Progenitor cell of endocrine pancreas (in vitro differentiated cells): ENCODE data around the gene ALDH1L1. TPM values are rescaled to one million over a fixed set of nuclear protein-coding genes. Genes with fewer than 3 reads are reported as not detected.

Source experiments
- DNase-seq: peaks from one replicate; pipeline ENCODE4 v3.0.0; 2021; ENCODE audit warnings: low spot score; ENCODE audit not compliant: unreplicated experiment
- H3K27ac Mint-ChIP-seq: 2 replicates; pipeline ENCODE4 v1.8.0; 2021; ENCODE audit warnings: mild to moderate bottlenecking, moderate library complexity, mixed read lengths
- H3K27me3 Mint-ChIP-seq: 2 replicates; pipeline ENCODE4 v1.8.0; 2021; ENCODE audit warnings: mixed read lengths
- H3K36me3 Mint-ChIP-seq: 2 replicates; pipeline ENCODE4 v1.8.0; 2022; ENCODE audit warnings: mixed read lengths; ENCODE audit not compliant: insufficient read depth
- H3K4me1 Mint-ChIP-seq: 2 replicates; pipeline ENCODE4 v1.8.0; 2021; ENCODE audit warnings: low read depth, mixed read lengths
- H3K4me3 Mint-ChIP-seq: 2 replicates; pipeline ENCODE4 v1.8.0; 2021; ENCODE audit warnings: low read depth, mild to moderate bottlenecking, moderate library complexity, mixed read lengths
- H3K9me3 Mint-ChIP-seq: 2 replicates; pipeline ENCODE4 v1.8.0; 2021; ENCODE audit warnings: low read depth, mixed read lengths
- CTCF ChIP-seq: fragments of 200-600 bp; sonication (generic); IDR thresholded peaks from one replicate; pipeline ENCODE4 v1.5.0; 2021; ENCODE audit warnings: antibody characterized with exemption, mild to moderate bottlenecking; ENCODE audit not compliant: unreplicated experiment
- total RNA-seq: library from RNA; stranded (reverse); gene quantifications from 2 replicates; pipeline ENCODE4 v1.2.1, GENCODE V29; 2021

ALDH1L1 gene
- total RNA-seq, 1 donor from 2014 or later, result 3.1 TPM

- Mint-ChIP-seq H3K27ac (no peak overlapping the region), H3K27me3 (no peaks in the 10 kb centered on the region), H3K4me3 (no peak overlapping the region), H3K36me3 (no peaks in the 10 kb centered on the region), H3K4me1 (no peaks in the 10 kb centered on the region), H3K9me3 (no peaks in the 10 kb centered on the region)
- no peak for DNase-seq
- TF ChIP-seq CTCF, result no peak
These were observed 67.2 kb downstream of the ALDH1L1 start for GRCh38 chr3:126113238-126113555.

GRCh38 chr3:126112531-126113237 lies 67.7 kb downstream of the ALDH1L1 start:
- no peaks in the 10 kb centered on the region for H3K36me3 Mint-ChIP-seq
- no peak overlapping the region for H3K4me3 Mint-ChIP-seq
- H3K27ac Mint-ChIP-seq, result no peak overlapping the region
- no peaks in the 10 kb centered on the region for H3K4me1 Mint-ChIP-seq
- no peak for TF ChIP-seq CTCF
- no peaks in the 10 kb centered on the region for H3K27me3 Mint-ChIP-seq
- no peaks in the 10 kb centered on the region for H3K9me3 Mint-ChIP-seq
- DNase-seq, result no peak

GRCh38 chr3:126111566-126112475 lies 68.6 kb downstream of the ALDH1L1 start:
- no peak overlapping the region for H3K27ac Mint-ChIP-seq
- H3K27me3 Mint-ChIP-seq, result no peaks in the 10 kb centered on the region
- peak; percentile 5 for DNase-seq

GRCh38 chr3:126111126-126111551 lies 69.2 kb downstream of the ALDH1L1 start:
- Mint-ChIP-seq H3K27me3 (no peaks in the 10 kb centered on the region), H3K4me3 (no peak overlapping the region), H3K9me3 (no peaks in the 10 kb centered on the region), H3K36me3 (no peaks in the 10 kb centered on the region), H3K4me1 (no peaks in the 10 kb centered on the region), H3K27ac (no peak overlapping the region)
- TF ChIP-seq CTCF, result no peak
- peak; percentile 3 for DNase-seq

More at GRCh38 chr3:126111566-126112475, 68.6 kb downstream of the ALDH1L1 start:
- H3K4me1 Mint-ChIP-seq, result no peaks in the 10 kb centered on the region
- TF ChIP-seq CTCF, result no peak
- H3K36me3 Mint-ChIP-seq, result no peaks in the 10 kb centered on the region
- H3K4me3 Mint-ChIP-seq, result no peak overlapping the region
- no peaks in the 10 kb centered on the region for H3K9me3 Mint-ChIP-seq

DNA sequence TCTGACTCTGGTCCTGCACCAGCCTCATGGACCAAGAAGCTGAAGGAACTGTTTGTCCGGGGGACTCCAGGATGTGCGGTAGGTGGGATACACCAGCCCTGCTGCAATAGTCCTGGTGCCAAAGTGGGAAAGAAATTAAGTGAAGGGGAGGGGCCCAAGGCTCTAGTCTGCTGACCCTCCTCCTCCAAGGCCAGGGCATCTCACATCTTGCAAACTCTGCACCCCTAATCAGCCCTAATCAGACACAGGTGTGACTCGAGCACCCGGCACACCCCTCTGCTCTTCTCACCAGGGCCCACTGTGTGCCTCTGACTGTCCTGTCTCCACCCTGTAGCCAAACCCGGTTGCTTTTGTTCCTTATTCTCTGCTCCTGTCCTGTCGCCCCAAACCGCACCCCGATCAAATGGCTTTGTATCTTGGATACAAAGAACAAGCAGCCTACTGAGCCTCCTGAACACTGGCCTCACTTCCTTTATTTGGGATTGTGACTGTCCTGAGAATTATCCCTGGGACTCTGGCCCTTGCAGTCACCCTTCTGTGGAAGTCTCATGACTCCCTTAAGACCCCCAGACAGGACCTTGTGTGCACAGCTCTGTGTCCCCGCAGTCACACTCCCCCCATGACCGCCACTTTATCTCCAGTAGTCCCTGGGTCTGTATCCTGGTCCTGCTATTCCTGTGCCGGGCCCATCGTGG lies 69.8 kb downstream of the ALDH1L1 start:
- no peak overlapping the region for H3K4me3 Mint-ChIP-seq
- H3K27me3 Mint-ChIP-seq, result no peaks in the 10 kb centered on the region
- no peak overlapping the region for H3K27ac Mint-ChIP-seq
- no peak for TF ChIP-seq CTCF
- H3K9me3 Mint-ChIP-seq, result no peaks in the 10 kb centered on the region
- no peaks in the 10 kb centered on the region for H3K4me1 Mint-ChIP-seq
- peak; percentile 3 for DNase-seq
- no peaks in the 10 kb centered on the region for H3K36me3 Mint-ChIP-seq
